Tibial nerve (tissue), 4 donors: ENCODE data around the gene SPATA13.

Source experiments
- CTCF ChIP-seq, 5 experiments: fragments of 200-600 bp in 3 of 5; fragments of 450-650 bp in 2 of 5; sonication (generic) in 3 of 5; IDR thresholded peaks; one replicate each; pipeline ENCODE4 v1.5.1; 2016 to 2019; ENCODE audit warnings: antibody characterized with exemption in 5 of 5, mild to moderate bottlenecking in 3 of 5, moderate library complexity in 2 of 5
- EP300 ChIP-seq, 2 donors: sonication (generic); formaldehyde crosslinking; IDR thresholded peaks; one replicate each; pipeline ENCODE4 v1.6.1; 2017; ENCODE audit warnings: antibody characterized with exemption in 2 of 2, mild to moderate bottlenecking in 1 of 2
- POLR2A ChIP-seq, 2 donors: fragments of 450-650 bp; IDR thresholded peaks; one replicate each; pipeline ENCODE4 v1.6.1; 2017; ENCODE audit warnings: antibody characterized with exemption in 2 of 2, mild to moderate bottlenecking in 2 of 2, moderate library complexity in 2 of 2

- TF ChIP-seq POLR2A (IDR thresholded peaks at IDR 0.05): no peak
- TF ChIP-seq CTCF (IDR thresholded peaks at IDR 0.05): no peak
- no peak for TF ChIP-seq EP300 (IDR thresholded peaks at IDR 0.05)
These were observed 70.0 kb downstream of the SPATA13 start for GRCh38 chr13:24230428-24231072.
